HG03045 (cell line): ENCODE data around the gene VANGL1.

Experiments
- ATAC-seq: cut with Tn5 transposase; IDR thresholded peaks from one replicate; pipeline ENCODE4 v1.9.1; 2021; ENCODE audit warnings: mild to moderate bottlenecking, moderate library complexity; ENCODE audit not compliant: unreplicated experiment

Gene VANGL1

DNA sequence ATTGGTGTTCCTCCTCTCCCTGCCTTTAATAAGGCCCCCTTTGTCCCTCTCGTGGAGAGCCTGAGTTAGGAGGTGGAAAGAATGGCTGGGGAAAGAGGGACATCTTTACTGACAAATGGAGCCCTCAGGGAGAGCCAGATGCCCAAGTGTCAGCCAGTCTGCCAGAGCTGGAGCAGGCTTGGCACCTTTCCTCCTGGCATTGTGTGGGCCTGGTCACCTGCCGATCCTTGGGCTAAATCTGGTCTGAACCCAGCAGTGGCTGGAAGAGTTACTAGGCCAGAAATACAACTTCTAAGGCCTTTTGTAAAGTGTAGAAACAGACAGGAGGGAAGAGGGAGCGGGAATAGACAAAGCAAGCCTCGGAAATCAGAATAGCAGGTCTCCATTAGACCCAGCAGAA is 24.9 kb downstream of the VANGL1 start:
- ATAC-seq: no peak

DNA sequence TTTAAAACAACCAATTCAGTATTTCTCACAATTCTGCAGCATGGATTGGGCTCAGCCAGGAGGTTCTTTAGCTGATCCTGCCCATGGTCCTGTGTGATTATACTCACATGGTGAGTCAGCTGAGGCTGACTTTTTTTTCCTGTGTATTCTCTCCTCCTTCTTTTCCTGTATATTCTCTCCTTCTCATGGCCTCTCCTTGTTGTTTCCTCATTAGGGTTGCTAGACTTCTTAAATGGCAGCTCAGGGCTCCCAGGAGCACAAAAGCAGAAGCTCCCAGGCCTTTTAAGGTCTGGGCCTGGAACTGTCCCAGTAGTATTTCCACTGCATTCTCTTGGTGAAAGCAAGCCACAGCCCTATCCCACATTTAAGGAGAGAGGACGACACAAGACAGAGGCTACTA is 26.8 kb downstream of the VANGL1 start:
- ATAC-seq: no peak

DNA sequence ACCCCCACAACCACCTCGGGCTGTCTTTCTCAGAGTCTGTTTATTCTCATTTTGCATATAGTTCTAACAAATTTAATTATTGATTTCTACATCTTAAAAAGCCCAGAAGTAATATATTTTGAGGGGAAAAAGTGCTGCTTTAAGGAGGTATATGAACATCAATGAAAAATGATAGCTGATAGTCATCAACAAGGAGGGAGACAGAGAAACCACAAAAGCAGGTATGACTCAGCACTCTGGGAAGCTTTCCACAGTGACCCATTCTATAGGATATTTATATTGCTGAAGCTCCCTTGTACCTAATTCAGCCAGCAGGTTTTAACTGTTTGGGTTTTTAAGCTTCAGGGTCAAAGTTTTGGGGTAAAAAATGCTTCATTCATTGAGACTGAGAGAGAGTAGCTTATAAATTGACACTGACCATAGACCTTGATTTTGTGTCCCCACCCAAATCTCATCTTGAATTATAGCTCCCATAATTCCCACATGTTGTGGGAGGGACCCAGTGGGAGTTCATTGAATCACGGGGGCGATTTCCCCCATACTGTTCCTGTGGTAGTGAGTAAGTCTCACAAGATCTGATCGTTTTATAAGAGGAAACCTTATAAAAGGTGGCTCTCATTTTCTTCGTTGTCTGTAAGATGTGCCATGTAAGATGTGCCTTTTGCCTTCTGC is 27.4 kb downstream of the VANGL1 start:
- ATAC-seq: no peak

DNA sequence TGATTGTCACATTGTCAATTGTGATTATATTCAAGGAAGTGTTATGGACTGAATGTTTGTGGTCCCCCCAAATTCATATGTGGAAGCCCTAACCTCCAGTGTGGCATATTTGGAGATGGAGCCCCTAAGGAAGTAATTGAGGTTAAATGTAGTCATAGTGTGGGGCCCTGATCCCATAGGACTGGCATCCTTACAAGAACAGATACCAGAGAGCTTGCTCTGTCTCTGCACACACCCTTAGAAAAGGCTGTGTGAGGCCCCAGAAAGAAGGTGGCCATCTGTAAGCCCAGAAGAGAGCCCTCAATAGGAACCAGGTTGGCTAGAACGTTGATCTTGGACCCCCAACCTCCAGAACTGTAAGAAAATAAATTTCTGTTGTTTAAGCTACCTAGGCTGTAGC is 28.1 kb downstream of the VANGL1 start:
- no peak for ATAC-seq

DNA sequence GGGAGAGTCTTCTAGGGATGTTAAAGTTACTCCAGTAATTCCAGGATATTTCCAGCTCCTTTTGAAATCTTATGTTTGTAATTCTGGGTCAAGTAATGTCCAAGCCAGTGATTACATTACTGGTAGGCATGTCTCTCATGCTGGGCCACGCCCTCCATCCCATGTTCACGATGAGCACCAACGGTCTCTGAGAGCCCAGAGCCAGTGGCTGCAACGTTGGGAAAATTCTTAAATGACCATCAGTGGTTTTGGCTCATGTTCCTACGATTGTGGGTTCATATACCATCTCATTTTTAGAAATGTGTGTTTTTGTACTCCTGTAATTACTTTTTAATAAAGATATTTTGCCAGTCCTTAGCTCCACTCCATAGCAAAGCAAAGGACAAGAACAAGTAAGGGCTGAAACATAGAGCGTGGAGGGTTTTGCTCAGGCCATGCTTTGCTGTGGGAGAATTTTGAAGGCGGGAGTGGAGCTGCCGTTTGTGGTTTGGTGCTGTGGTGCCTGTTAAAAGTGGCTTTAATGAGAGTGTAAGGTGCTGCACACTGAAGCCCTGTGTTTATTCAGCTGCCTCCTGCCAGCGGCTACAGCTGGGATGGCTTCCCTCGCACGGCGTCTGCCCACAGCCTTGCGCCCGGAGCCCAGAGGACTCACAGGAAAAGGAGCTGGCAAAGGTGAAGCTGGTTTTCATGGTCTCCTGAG is 28.9 kb downstream of the VANGL1 start:
- no peak for ATAC-seq

DNA sequence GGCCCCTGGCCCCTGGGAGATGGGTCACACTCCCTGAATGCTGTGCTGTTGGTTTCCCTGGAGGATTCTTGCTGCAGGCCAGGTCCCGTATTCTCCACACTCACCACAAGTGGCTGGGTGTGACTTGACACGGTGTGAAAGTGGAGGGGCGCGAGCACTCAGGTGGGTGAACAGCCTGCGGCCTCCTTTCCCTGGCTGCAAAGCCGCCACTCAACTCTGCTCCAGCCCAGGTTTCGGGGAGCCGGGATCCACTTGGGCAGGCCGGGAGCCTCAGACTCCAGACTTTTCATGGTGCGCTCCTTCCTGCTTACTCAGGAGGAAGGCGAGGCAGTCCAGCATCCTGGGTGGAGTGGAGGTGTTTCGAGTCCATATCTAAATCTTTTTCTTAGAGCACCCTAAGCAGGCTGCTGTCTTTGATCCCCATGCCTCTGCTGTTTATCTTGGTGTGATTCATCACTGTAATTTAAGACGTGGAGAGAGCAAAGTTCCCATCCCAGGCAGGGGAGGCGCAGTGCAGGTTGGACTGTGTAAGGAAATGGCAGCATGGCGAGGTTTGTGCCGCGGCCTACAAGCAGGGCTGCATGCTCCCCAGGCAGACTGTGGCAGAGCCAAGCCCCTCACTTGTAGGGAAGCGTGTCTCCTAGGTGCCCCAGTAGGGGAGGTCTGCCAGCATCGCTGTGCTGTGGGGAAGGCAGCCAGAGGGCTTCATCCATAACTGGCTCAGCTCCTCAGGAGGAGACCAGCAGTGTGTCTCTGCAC is 29.6 kb downstream of the VANGL1 start:
- ATAC-seq: no peak

- no peak for ATAC-seq
These were observed 30.6 kb downstream of the VANGL1 start for GRCh38 chr1:115672224-115673009.

GRCh38 chr1:115676498-115677181 is 34.9 kb downstream of the VANGL1 start:
- no peak for ATAC-seq

DNA sequence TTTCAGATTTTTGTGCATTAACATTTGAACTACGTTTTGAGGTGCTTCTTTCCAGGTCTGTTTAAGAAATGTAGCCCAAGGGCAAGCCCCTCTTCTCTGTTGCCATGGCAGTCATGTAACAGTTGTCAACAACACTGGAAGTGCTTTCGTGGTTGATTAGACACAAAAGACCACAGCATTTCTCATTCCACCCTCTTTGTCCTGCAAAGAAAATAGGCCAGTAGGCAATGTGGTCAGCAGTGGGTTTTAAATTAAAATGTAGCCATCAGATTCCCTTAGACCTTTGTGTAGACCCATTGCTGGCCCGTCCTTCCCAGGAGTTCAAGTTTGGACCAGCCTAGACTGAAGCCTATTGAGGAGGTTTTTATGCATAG is 35.4 kb downstream of the VANGL1 start:
- ATAC-seq: no peak

- no peak for ATAC-seq
These were observed 35.8 kb downstream of the VANGL1 start for GRCh38 chr1:115677565-115677964.

DNA sequence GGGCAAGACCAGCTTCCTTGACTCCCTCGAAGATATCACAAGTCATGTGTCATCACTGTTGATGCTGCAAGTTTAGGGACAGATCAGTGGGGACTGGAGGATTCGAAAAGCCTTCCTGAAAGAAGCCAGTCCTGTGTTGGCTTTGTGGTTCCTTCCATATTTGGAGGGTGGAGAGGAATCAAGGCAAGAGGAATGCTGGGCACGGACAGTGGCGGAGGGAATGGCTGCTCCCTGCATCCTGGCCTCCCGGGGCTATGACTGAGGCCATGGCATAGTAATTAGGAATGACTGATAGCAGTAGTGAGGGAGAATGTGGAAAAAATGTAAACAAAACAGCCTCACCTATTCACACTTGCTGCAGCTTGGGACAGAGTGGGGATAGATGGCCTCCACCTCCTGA is 36.4 kb downstream of the VANGL1 start:
- ATAC-seq: no peak

GRCh38 chr1:115679141-115679611 is 37.4 kb downstream of the VANGL1 start:
- no peak for ATAC-seq

DNA sequence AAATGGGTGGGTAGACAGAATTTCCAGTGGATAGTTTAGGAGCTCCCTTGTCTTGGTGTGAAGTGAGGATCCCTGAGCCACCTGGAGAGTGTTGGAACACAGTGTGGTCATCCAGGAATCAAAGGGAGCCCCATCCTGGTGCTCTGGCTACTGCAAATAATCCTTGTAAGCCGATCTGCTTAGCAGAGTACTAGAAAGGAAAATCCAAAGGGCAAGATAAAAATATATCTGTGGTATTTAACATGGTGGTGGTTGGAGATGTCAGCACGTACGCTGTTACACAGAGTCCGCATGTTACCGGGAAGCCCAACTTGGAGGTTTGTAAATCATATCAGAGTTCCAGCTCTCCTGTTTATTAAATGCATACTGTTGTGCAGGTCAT is 39.0 kb downstream of the VANGL1 start:
- no peak for ATAC-seq

DNA sequence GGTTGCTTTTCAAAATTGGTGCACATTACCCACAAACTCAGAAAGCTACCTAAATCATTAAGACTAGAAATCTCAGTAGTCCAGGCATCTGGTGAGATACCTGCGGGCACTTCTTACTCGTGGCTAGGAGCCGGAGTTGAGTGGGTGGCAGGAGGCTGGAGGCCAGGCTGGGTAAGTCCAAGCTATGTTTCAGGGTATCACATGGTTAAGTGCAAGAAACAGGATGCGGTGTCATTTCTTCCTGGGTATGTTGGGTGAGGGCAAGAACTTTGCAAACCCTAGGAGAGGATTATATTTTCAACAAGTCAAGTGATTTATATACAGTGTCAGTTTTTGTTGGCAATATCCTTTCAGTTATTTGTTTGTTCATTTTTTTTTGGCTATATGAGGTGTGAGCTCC is 41.0 kb downstream of the VANGL1 start:
- ATAC-seq: no peak

DNA sequence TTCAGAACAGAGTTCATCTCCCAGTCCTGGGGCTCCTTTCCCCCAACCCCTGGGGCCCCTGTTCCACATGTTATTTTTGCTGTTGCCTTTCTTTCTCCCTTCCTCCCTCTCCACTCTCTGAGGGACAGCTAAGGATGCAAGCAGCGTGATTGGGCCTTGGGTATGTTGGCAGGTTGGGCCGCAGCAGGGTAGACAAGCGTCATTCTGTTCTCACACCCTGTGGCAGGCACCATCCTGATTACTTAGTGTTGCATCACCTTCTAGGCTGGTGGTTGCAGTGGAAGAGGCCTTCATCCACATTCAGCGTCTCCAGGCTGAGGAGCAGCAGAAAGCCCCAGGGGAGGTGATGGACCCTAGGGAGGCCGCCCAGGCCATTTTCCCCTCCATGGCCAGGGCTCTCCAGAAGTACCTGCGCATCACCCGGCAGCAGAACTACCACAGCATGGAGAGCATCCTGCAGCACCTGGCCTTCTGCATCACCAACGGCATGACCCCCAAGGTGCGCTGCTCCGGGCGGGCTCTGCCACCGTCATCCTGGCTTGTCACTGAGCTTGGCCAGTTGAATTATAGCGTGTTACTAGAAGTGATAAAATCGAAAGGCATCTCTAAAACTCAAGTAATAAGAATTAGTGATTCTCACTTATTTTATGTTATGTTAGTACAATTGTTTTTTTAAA is 43.4 kb downstream of the VANGL1 start:
- ATAC-seq: no peak

GRCh38 chr1:115687744-115688143 is 46.0 kb downstream of the VANGL1 start:
- no peak for ATAC-seq

DNA sequence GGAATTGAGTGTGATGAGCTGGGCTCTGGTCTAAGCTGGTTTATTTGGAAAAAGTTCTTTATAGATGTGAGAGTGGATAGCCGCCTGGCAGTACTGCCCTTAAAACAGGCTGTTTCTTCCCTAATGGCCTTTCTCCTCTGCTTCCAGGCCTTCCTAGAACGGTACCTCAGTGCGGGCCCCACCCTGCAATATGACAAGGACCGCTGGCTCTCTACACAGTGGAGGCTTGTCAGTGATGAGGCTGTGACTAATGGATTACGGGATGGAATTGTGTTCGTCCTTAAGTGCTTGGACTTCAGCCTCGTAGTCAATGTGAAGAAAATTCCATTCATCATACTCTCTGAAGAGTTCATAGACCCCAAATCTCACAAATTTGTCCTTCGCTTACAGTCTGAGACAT is 49.2 kb downstream of the VANGL1 start:
- ATAC-seq: no peak

DNA sequence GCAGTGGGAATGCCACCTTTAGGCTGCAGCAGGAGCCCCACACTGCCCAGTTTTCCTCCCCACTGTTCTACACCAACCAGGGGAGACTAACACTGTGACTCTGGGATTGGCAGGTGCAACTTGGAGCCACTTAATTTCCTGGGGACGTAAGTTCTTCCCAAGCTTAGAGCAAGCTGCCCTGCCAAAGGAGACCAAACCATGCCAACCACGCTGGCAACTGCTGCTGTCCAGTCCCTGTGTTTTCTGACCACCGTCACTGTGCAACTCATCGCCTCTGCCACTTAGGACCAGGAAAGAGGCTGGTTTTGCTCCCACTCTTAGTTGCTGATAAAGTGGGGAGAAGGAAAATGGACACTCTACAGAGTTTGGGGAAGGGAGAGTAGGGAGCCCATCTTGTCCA is 50.5 kb downstream of the VANGL1 start:
- ATAC-seq: no peak

- ATAC-seq: no peak
These were observed 53.0 kb downstream of the VANGL1 start for GRCh38 chr1:115694805-115695204.

GRCh38 chr1:115697619-115698018 is 55.8 kb downstream of the VANGL1 start:
- ATAC-seq: no peak
